HUES6 (cell line): Measurements from ENCODE around the gene NR1H2.
A peak's percentile ranks its signal among the peaks of the same experiment; 100 is the strongest.

Source experiments
- H3K27ac ChIP-seq: 2 replicates; pipeline ENCODE4 v1.7.0; 2013; ENCODE audit warnings: low read depth, mild to moderate bottlenecking, low read length, inconsistent platforms
- H3K27me3 ChIP-seq: 2 replicates; pipeline ENCODE4 v1.6.1; 2013; ENCODE audit warnings: low read length; ENCODE audit not compliant: control insufficient read depth, insufficient read depth
- H3K36me3 ChIP-seq: 2 replicates; pipeline ENCODE4 v1.6.1; 2013; ENCODE audit warnings: low read length; ENCODE audit not compliant: control insufficient read depth, insufficient read depth
- H3K4me1 ChIP-seq: 2 replicates; pipeline ENCODE4 v1.6.1; 2013; ENCODE audit warnings: low read length; ENCODE audit not compliant: control insufficient read depth, insufficient read depth
- H3K4me3 ChIP-seq: 2 replicates; pipeline ENCODE4 v1.5.1; 2013; ENCODE audit warnings: low read depth, low read length
- H3K9ac ChIP-seq: one replicate; pipeline ENCODE4 v1.6.1; 2013; ENCODE audit warnings: mild to moderate bottlenecking, low read length
- H3K9me3 ChIP-seq: 2 replicates; pipeline ENCODE4 v1.6.1; 2013; ENCODE audit warnings: low read depth, low read length; ENCODE audit not compliant: control insufficient read depth, insufficient read depth

NR1H2 gene

DNA sequence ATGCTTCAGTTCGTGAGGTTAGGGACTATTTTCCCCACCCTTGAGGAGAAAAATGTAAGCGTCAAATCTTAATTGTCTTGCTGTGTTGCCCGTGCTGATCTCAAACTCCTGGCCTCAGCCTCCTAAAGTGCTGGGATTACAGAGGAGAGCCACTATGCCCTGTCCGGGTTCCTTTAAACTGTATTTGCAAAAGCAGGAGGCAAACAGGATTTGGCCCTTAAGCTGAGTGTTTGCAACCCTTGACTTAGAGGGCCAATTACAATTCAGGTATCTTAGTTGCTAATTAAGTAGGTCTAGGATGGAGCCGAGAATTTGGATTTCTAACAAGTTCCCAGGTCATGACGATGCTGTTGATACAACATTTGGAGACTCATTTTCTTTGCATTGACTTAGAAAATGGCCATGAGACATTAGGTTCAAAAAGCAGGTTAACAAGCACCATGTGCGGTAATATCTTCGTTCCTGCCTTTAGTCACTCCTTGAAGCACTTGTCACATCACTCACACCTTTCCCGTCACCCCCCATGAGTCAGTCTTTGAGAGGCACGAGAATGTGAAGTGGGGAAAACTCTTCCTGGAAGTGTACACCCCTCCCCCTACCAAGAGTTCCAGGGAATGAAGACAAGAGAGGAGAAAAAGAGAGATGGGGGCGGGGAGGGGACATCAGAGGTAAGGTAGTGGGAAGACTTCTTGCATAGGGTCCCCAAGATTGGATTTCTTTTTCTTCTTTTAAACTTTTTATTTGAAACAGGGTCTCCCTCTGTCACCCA is 13.4 kb upstream of the NR1H2 start:
- H3K27me3 ChIP-seq = no peaks in the 10 kb centered on the region; the same call in 1 of the 2 replicates
- 0 out of 2 replicates have a peak, but pooled peaks cover 2% of the 10 kb centered on the region for H3K4me1 ChIP-seq

DNA sequence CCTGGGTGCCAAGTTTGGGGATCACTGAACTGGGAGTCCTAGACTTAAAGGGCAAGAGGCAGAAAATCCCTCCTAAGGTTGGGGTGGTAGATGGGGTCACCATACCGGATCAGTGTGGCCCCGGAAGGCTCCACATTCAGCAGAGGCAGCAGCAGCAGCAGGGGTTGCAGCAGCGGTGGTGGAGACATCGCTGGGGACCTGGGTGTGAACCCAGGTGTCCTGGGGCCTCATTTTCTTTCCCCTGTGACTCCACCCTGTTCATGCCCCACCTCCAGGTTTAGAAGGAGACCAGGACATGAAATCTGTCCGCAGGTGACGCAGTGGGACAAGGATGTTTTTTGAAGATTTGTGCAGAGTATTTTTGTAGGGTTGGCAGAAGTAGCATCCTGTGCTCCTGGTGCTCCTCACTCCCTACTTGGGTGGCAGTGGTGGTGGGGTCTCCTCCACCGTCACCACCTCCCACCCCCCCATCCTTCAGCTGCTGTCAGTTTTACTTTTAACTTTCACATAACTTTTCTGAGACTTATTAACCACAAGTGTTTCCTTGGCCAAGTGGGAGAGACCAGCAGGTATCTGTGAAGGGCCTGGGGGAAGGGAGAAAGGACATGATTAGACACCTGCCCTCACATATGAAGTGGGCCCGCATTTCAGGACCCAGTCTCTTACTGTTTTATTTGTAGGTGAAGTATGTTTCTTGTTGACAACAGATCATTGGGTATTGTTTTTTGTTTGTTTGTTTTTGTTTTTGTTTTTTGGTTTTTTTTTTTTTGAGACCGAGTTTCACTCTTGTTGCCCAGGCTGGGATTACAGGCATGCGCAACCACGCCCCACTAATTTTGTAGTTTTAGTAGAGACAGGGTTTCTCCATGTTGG is 10.6 kb upstream of the NR1H2 start, which contains the start of gene NAPSA:
NAPSA (minus strand) TSS at position 206 of the 873 bp plus-strand sequence; CDS start at position 188, 18 bp downstream.
- H3K36me3 ChIP-seq = no peaks in the 10 kb centered on the region
- 0 out of 2 replicates have a peak, but pooled peaks cover 2% of the 10 kb centered on the region for H3K4me1 ChIP-seq
- no peak within 1 kb of the TSS for H3K9ac ChIP-seq
- H3K4me3 ChIP-seq = no peak within 1 kb of the TSS
- no peaks in the 10 kb centered on the region for H3K9me3 ChIP-seq
- no peak within 1 kb of the TSS for H3K27ac ChIP-seq
- H3K27me3 ChIP-seq = no peaks in the 10 kb centered on the region; the same call in 1 of the 2 replicates

More for the DNA sequence above, 13.4 kb upstream of the NR1H2 start:
- Histone ChIP-seq H3K9me3 (no peaks in the 10 kb centered on the region), H3K27ac (no peak overlapping the region), H3K36me3 (no peaks in the 10 kb centered on the region), H3K9ac (no peak overlapping the region), H3K4me3 (no peak overlapping the region)

DNA sequence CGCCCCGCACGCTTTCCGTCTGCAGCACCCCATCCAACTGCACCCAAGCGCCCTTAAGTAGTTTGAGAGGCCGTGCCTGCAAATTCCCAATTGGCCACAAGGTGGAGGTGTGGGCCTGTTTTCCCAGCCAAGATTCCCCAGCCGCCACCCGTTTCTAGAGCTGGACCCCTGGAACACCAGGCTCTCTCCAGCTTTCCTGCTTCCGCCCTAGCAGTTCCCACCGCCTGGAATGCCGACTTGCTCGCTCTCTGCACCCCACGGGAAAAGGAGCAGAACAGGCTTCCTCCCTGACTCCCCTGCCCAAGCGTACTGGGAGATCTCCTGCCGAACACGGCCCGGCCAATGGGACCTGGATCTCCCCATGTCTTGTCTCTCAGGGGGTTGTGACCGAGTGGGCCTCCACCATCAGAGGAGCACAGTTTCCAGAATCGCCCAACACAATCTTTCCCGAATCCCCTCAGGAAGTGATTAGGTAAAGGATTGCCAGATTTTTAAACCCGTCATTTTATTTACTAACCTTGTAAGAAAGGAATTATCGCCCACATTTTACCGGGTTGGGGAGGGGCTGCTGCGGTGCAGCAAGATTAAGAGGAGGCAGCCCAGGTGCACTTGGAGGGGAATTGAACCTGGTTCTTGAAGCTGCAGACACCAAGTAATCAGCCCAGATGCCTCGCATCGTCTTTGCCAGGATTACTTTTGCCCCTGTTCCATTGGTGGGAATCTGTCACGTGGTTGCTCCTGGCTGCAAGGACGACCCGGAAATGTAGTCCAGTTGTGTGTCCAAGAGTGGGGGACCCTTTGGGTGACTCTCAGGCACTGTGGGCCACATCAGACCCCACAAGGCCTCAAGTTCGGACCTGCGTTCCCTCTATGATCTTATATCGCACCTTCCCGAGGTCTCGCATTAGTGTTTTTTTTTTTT is 7.3 kb upstream of the NR1H2 start:
- no peaks in the 10 kb centered on the region for H3K27me3 ChIP-seq
- H3K27ac ChIP-seq = peak overlapping the region; percentile 11; the same call in 1 of the 2 replicates
- peak overlapping the region; percentile 69 for H3K4me3 ChIP-seq
- H3K4me1 ChIP-seq = no peaks in the 10 kb centered on the region
- no peaks in the 10 kb centered on the region for H3K9me3 ChIP-seq
- H3K9ac ChIP-seq = peak overlapping the region; percentile 67
- no peaks in the 10 kb centered on the region for H3K36me3 ChIP-seq

DNA sequence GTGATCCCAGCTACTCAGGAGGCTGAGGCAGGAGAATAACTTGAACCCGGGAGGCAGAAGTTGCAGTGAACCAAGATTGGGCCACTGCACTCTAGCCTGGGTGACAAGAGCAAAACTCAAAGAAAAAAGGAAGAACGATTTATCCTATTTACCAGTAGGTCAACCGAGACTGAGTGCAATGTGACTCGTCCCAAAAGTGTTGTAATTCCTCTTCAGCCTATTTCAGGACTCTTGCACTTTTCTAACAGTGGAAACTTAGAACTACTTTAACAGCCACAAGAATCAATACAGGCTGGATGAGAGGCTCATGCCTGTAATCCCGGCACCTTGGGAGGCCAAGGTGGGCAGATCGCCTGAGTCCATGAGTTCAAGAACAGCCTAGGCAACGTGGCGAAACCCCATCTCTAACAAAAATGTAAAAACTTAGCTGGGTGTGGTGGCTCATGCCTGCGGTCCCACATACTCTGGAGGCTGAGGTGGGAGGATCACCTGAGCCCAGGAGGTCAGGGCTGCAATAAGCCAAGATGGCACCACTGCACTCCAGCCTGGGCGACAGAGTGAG is 4.3 kb upstream of the NR1H2 start:
- H3K27me3 ChIP-seq = no peaks in the 10 kb centered on the region
- no peak overlapping the region for H3K4me3 ChIP-seq
- no peak overlapping the region for H3K27ac ChIP-seq
- no peaks in the 10 kb centered on the region for H3K9me3 ChIP-seq
- H3K36me3 ChIP-seq = no peaks in the 10 kb centered on the region
- H3K9ac ChIP-seq = no peak overlapping the region
- H3K4me1 ChIP-seq = no peaks in the 10 kb centered on the region

DNA sequence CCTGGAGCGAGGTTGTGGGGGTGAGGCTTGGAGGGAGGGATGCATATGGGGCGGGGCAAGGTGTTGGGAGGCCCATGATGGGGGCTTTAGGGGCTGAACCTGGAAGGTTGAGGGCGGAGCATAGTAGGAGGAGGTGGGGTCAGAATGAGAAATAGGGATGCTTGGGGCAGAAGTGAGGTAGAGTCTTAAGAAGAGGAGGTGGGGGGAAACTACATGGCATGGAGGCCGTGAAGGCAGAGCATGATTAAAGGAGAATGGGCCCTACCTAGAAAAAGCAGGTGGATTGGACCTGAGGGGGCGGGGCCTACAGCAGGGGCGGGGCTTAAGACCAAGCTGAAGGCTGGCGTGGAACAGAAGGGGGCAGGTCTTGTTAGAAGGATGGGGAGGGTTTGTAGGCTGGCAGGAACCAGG is 799 bp downstream of the NR1H2 start:
- no peak overlapping the region for H3K9ac ChIP-seq
- peaks cover 45% of the 10 kb centered on the region for H3K36me3 ChIP-seq
- no peaks in the 10 kb centered on the region for H3K27me3 ChIP-seq
- H3K27ac ChIP-seq = no peak overlapping the region
- H3K9me3 ChIP-seq = no peaks in the 10 kb centered on the region
- no peaks in the 10 kb centered on the region for H3K4me1 ChIP-seq
- peak overlapping the region; percentile 24 for H3K4me3 ChIP-seq

- Histone ChIP-seq H3K27ac (no peak overlapping the region), H3K4me3 (no peak overlapping the region), H3K9me3 (no peaks in the 10 kb centered on the region), H3K9ac (no peak overlapping the region), H3K27me3 (no peaks in the 10 kb centered on the region), H3K4me1 (no peaks in the 10 kb centered on the region), H3K36me3 (peaks cover 49% of the 10 kb centered on the region)
These were observed 1.3 kb downstream of the NR1H2 start for GRCh38 chr19:50377517-50377916.

DNA sequence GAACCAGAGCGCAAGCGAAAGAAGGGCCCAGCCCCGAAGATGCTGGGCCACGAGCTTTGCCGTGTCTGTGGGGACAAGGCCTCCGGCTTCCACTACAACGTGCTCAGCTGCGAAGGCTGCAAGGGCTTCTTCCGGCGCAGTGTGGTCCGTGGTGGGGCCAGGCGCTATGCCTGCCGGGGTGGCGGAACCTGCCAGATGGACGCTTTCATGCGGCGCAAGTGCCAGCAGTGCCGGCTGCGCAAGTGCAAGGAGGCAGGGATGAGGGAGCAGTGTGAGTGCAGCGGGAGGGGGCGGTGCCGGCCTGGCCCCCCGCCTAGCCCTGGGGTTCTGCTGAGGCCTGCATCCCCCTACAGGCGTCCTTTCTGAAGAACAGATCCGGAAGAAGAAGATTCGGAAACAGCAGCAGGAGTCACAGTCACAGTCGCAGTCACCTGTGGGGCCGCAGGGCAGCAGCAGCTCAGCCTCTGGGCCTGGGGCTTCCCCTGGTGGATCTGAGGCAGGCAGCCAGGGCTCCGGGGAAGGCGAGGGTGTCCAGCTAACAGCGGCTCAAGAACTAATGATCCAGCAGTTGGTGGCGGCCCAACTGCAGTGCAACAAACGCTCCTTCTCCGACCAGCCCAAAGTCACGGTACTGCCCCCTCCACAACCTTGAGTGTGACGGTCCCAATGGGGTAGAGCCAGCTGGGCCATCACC is 2.1 kb downstream of the NR1H2 start:
- Histone ChIP-seq H3K36me3 (peaks cover 54% of the 10 kb centered on the region), H3K4me3 (no peak overlapping the region), H3K9ac (no peak overlapping the region), H3K27ac (no peak overlapping the region), H3K4me1 (0 out of 2 replicates have a peak, but pooled peaks cover 3% of the 10 kb centered on the region), H3K9me3 (no peaks in the 10 kb centered on the region), H3K27me3 (no peaks in the 10 kb centered on the region)

GRCh38 chr19:50378863-50379236 is 2.6 kb downstream of the NR1H2 start:
- H3K4me1 ChIP-seq = peaks cover 3% of the 10 kb centered on the region; the same call in 1 of the 2 replicates
- peaks cover 54% of the 10 kb centered on the region for H3K36me3 ChIP-seq
- no peaks in the 10 kb centered on the region for H3K9me3 ChIP-seq
- no peak overlapping the region for H3K27ac ChIP-seq
- no peaks in the 10 kb centered on the region for H3K27me3 ChIP-seq
- no peak overlapping the region for H3K9ac ChIP-seq
- no peak overlapping the region for H3K4me3 ChIP-seq

DNA sequence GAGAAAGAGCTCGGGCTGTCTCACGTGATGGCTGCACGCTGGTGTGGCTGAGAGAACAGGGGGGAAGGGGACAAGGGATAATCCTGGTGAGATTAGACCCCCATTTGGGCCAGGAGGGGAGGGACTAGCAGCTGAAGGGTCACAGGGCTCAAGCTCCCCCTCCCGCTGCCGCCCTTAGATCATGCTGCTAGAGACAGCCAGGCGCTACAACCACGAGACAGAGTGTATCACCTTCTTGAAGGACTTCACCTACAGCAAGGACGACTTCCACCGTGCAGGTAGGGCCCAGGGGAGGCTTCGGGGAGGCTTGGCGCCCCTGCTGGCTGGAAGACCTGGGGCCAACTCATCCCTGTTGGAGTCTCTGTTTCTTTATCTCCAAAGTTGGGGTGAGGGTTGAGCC is 3.3 kb downstream of the NR1H2 start:
- Histone ChIP-seq H3K9me3 (no peaks in the 10 kb centered on the region), H3K4me1 (peaks cover 3% of the 10 kb centered on the region; the same call in 1 of the 2 replicates), H3K36me3 (peaks cover 54% of the 10 kb centered on the region), H3K9ac (no peak overlapping the region), H3K27me3 (no peaks in the 10 kb centered on the region), H3K27ac (no peak overlapping the region), H3K4me3 (no peak overlapping the region)

- H3K27ac ChIP-seq = no peak overlapping the region
- no peaks in the 10 kb centered on the region for H3K27me3 ChIP-seq
- H3K9me3 ChIP-seq = no peaks in the 10 kb centered on the region
- no peak overlapping the region for H3K9ac ChIP-seq
- H3K4me1 ChIP-seq = peaks cover 3% of the 10 kb centered on the region; the same call in 1 of the 2 replicates
- no peak overlapping the region for H3K4me3 ChIP-seq
- peaks cover 54% of the 10 kb centered on the region for H3K36me3 ChIP-seq
These were observed 3.9 kb downstream of the NR1H2 start for GRCh38 chr19:50380137-50380536.
